Mesothelial cell of epicardium (in vitro differentiated cells): ENCODE data around the gene OSBPL2. TPM values are rescaled to one million over a fixed set of nuclear protein-coding genes. Genes with fewer than 3 reads are reported as not detected.

ENCODE experiments used
- DNase-seq, 2 experiments: peaks; one replicate each; pipeline ENCODE4 v3.0.0; 2021; ENCODE audit warnings: low spot score in 2 of 2; ENCODE audit not compliant: unreplicated experiment in 2 of 2
- H3K27ac Mint-ChIP-seq: 2 replicates; pipeline ENCODE4 v1.8.0; 2021; ENCODE audit warnings: mixed read lengths
- H3K27me3 Mint-ChIP-seq: 2 replicates; pipeline ENCODE4 v1.8.0; 2021; ENCODE audit warnings: low read depth, mixed read lengths
- H3K36me3 Mint-ChIP-seq: 2 replicates; pipeline ENCODE4 v1.8.0; 2021; ENCODE audit warnings: mixed read lengths
- H3K4me1 Mint-ChIP-seq: 2 replicates; pipeline ENCODE4 v1.8.0; 2021; ENCODE audit warnings: mixed read lengths
- H3K4me3 Mint-ChIP-seq: 2 replicates; pipeline ENCODE4 v1.8.0; 2021; ENCODE audit warnings: mild to moderate bottlenecking, moderate library complexity, mixed read lengths
- H3K9me3 Mint-ChIP-seq: 2 replicates; pipeline ENCODE4 v1.8.0; 2021; ENCODE audit warnings: mixed read lengths
- CTCF ChIP-seq: fragments of 200-600 bp; sonication (generic); IDR thresholded peaks from one replicate; pipeline ENCODE4 v1.5.0; 2021; ENCODE audit warnings: antibody characterized with exemption; ENCODE audit not compliant: unreplicated experiment
- total RNA-seq: library from RNA; stranded (reverse); gene quantifications from 3 replicates; pipeline ENCODE4 v1.2.1, GENCODE V29; 2021

The OSBPL2 gene
- total RNA-seq, 1 donor from 2014 or later: 57.7 TPM

- no peaks in the 10 kb centered on the region for H3K27me3 Mint-ChIP-seq
- no peak for TF ChIP-seq CTCF
- no peak overlapping the region for H3K27ac Mint-ChIP-seq
- peaks cover 4% of the 10 kb centered on the region for H3K36me3 Mint-ChIP-seq
- no peak for DNase-seq
- H3K4me1 Mint-ChIP-seq: peaks cover 10% of the 10 kb centered on the region
- no peaks in the 10 kb centered on the region for H3K9me3 Mint-ChIP-seq
- no peak overlapping the region for H3K4me3 Mint-ChIP-seq
Observed at GRCh38 chr20:62299666-62300236, 61.4 kb downstream of the OSBPL2 start.

- no peak for DNase-seq
- no peaks in the 10 kb centered on the region for H3K9me3 Mint-ChIP-seq
- no peak overlapping the region for H3K27ac Mint-ChIP-seq
- H3K4me3 Mint-ChIP-seq: no peak overlapping the region
- H3K27me3 Mint-ChIP-seq: no peaks in the 10 kb centered on the region
- no peaks in the 10 kb centered on the region for H3K36me3 Mint-ChIP-seq
- H3K4me1 Mint-ChIP-seq: peaks cover 12% of the 10 kb centered on the region
- no peak for TF ChIP-seq CTCF
Observed at GRCh38 chr20:62300319-62300718, 62.0 kb downstream of the OSBPL2 start.

- H3K27ac Mint-ChIP-seq: peak overlapping the region; percentile 72
Observed at GRCh38 chr20:62301111-62301668, 62.9 kb downstream of the OSBPL2 start.

GRCh38 chr20:62301773-62302340 is 63.5 kb downstream of the OSBPL2 start:
- TF ChIP-seq CTCF: no peak
- Mint-ChIP-seq H3K36me3 (peaks cover 3% of the 10 kb centered on the region), H3K4me3 (peak overlapping the region; percentile 86), H3K27me3 (no peaks in the 10 kb centered on the region), H3K9me3 (no peaks in the 10 kb centered on the region), H3K27ac (peak overlapping the region; percentile 99), H3K4me1 (peaks cover 15% of the 10 kb centered on the region)
- DNase-seq: peak; percentile 63 to 79

More at GRCh38 chr20:62301111-62301668, 62.9 kb downstream of the OSBPL2 start:
- H3K36me3 Mint-ChIP-seq: peaks cover 3% of the 10 kb centered on the region
- H3K4me1 Mint-ChIP-seq: peaks cover 15% of the 10 kb centered on the region
- TF ChIP-seq CTCF: no peak
- no peak for DNase-seq
- peak overlapping the region; percentile 50 for H3K4me3 Mint-ChIP-seq
- H3K27me3 Mint-ChIP-seq: no peaks in the 10 kb centered on the region
- H3K9me3 Mint-ChIP-seq: no peaks in the 10 kb centered on the region

- peak; percentile 94 to 99 for DNase-seq
- H3K4me3 Mint-ChIP-seq: peak within 1 kb of the TSS; percentile 87
- H3K36me3 Mint-ChIP-seq: peaks cover 3% of the 10 kb centered on the region
- H3K4me1 Mint-ChIP-seq: peaks cover 15% of the 10 kb centered on the region
- no peaks in the 10 kb centered on the region for H3K27me3 Mint-ChIP-seq
- H3K27ac Mint-ChIP-seq: peak within 1 kb of the TSS; percentile 99
- no peaks in the 10 kb centered on the region for H3K9me3 Mint-ChIP-seq
- peak; percentile 86 for TF ChIP-seq CTCF
Observed at GRCh38 chr20:62302341-62303061, 64.2 kb downstream of the OSBPL2 start, which contains the start of gene ADRM1. TSS of gene ADRM1 (plus strand) at chr20:62302997. CDS start at chr20:62303569, 572 bp downstream.
